NCI-H524 treated with DMSO at 0.1 percent for 48 hours (cell line): ENCODE data around the gene GCNT2.
"Not testable (repeated sequence)": the region's sequence is repeated elsewhere in the genome, so short reads cannot be mapped to it uniquely, and the experiment has no call there.

Source experiments
- DNase-seq: peaks from one replicate; lab custom pipeline; 2025; lab: John Stamatoyannopoulos, UW

GCNT2 gene

GRCh38 chr6:10521104-10521808 lies at the start of gene GCNT2:
Gene GCNT2 (plus strand): TSS chr6:10521351. CDS start chr6:10528912, 7,561 bp downstream.
- DNase-seq = no peak

GRCh38 chr6:10472634-10473033 lies 48.5 kb upstream of the GCNT2 start:
- no peak for DNase-seq

GRCh38 chr6:10478187-10479040 lies 42.7 kb upstream of the GCNT2 start:
- DNase-seq = no peak

- DNase-seq = no peak
Measured at GRCh38 chr6:10479939-10480700, 41.0 kb upstream of the GCNT2 start.

GRCh38 chr6:10481101-10481500 lies 40.0 kb upstream of the GCNT2 start:
- DNase-seq = no peak

- no peak for DNase-seq
Measured at GRCh38 chr6:10482636-10483257, 38.4 kb upstream of the GCNT2 start.

- DNase-seq = no peak
Measured at GRCh38 chr6:10484912-10485311, 36.2 kb upstream of the GCNT2 start.

GRCh38 chr6:10485406-10485805 lies 35.7 kb upstream of the GCNT2 start:
- DNase-seq = no peak

- DNase-seq = no peak
Measured at GRCh38 chr6:10486215-10486614, 34.9 kb upstream of the GCNT2 start.

GRCh38 chr6:10486944-10487588 lies 34.1 kb upstream of the GCNT2 start:
- not testable (repeated sequence) for DNase-seq

GRCh38 chr6:10487668-10488327 lies 33.4 kb upstream of the GCNT2 start:
- DNase-seq = no peak

- DNase-seq = no peak
Measured at GRCh38 chr6:10491463-10491862, 29.7 kb upstream of the GCNT2 start.

GRCh38 chr6:10491905-10492304 lies 29.2 kb upstream of the GCNT2 start:
- not testable (repeated sequence) for DNase-seq

- DNase-seq = no peak
Measured at GRCh38 chr6:10495029-10495428, 26.1 kb upstream of the GCNT2 start.

- DNase-seq = no peak
Measured at GRCh38 chr6:10505529-10505928, 15.6 kb upstream of the GCNT2 start.

GRCh38 chr6:10507298-10507697 lies 13.9 kb upstream of the GCNT2 start:
- DNase-seq = no peak

- no peak for DNase-seq
Measured at GRCh38 chr6:10507715-10508114, 13.4 kb upstream of the GCNT2 start.

- no peak for DNase-seq
Measured at GRCh38 chr6:10510592-10511367, 10.4 kb upstream of the GCNT2 start.

- DNase-seq = no peak
Measured at GRCh38 chr6:10511477-10511876, 9.7 kb upstream of the GCNT2 start.

GRCh38 chr6:10513544-10513943 lies 7.6 kb upstream of the GCNT2 start:
- DNase-seq = no peak
